NCI-H2081 (cell line): Measurements from ENCODE around the gene CYP19A1.
A peak's percentile ranks its signal among the peaks of the same experiment; 100 is the strongest.
"Not testable (repeated sequence)": the region's sequence is repeated elsewhere in the genome, so short reads cannot be mapped to it uniquely, and the experiment has no call there.

Experiments used
- DNase-seq, 2 experiments: peaks; one replicate each; lab custom pipeline; 2025; lab: John Stamatoyannopoulos, UW

The CYP19A1 gene

DNA sequence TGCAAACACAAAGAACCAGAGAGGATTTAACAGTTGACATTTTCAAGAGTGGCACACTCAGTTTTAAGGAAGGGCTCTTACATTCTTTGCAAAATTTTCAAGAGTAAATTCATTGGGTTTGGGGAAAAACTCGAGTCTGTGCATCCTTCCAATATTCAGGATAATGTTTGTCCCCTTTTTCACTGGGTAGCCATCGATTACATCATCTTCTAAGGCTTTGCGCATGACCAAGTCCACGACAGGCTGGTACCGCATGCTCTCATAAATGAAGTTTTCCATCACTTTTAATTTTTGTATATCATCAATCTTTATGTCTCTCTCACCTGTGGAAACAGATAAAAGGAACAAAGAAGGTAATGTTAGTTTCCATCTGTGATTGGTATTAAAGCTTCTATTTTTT is 126.2 kb downstream of the CYP19A1 start:
- no peak for DNase-seq

DNA sequence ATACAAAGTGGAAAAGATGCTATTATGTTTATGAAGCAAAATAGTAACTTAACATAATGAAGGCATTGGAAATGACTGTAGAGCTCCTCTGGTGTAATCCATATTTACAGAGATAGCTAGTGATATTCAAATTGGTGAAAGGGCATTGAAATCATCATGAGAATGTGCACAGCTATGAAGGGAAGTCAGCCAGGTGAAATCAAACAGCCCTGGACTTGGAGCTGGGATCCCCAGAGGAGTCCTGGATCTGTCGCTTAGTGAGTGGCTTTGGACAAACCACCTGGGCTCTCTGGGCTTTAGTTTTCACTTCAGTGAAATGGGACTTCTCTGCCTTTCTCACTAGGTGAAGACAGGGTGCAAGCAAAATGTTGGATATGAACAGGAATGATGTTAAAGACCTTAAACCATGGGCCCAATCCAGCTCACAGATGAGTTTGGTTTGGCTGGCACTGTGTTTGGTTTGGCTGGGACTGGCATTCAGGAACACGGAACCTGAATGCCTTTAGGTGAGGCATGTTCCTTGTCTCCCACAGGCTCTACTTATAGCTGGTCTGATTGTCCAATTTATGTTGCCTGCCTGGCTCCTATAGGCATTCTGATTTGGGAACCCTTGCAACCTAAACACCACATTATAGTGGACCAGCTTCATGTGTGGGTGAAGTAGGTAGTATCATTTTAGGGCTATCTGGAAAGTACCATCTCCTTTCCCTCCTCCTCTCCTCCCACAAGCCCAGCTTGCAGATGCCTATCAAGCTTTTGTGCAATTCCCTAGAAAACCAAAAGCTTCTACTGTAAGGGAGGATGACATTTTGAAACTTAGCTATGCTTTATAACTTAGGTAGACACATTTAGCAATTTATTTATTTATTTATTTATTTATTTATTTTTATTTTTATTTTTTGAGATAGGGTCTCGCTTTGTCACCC is 133.1 kb downstream of the CYP19A1 start:
- no peak for DNase-seq

DNA sequence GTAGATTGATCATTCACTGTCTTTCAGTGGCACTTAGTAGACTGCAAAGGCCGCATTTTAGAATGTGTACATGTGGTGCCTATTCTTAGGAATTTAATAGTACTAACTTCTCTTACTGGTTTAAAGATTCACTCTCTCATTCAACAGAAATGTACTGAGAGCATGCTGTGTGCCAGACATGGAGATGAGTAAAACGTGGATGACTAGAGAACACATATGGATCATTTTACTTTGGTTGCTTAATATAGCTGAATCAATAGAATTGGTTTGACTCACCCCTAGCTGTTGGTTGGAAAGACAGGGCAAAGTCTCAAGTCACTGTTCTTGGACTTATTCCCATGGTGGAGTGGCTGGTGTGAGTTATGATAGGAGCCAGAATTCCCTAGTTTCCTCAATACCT is 134.6 kb downstream of the CYP19A1 start:
- no peak for DNase-seq

GRCh38 chr15:51202783-51203182 is 135.6 kb downstream of the CYP19A1 start:
- DNase-seq = no peak

DNA sequence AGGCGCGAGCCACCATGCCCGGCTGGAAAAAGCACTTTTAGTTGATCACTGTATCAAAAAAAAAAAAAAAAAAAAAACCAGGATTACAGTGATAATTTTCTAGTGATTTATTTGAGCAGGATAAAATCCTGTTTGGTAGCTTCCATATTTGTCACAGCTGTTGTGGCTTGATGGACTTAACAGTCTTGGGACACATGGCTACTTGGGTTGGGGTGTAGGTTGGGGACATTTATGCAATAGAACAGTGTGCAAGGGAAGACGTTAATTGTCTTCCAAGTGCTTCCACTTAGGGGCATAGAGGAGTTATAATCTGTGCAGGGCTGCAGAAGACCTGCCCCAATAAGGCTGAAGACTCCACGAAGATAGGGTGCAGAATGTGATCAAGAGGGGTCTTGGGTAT is 136.8 kb downstream of the CYP19A1 start:
- DNase-seq = no peak

GRCh38 chr15:51200792-51201191 is 137.6 kb downstream of the CYP19A1 start:
- no peak for DNase-seq

DNA sequence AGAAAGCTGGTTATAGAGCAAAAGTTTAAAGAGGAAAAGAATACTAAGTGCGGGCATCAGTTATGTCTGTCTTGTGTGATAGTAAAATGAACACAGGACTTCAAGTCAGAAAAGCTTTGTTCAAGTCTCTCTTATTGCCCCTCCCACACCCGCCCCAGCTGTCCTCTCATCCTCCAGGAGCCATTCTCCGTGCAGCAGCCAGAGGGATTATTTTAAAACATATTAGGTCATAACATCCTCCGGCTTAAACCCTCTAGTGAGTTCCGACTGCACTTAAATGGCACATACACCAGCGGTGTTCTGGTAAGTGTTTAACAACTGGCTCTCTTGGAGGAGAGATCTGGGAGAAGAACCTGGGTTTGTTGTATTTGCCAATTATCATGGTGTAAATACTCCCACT is 138.9 kb downstream of the CYP19A1 start:
- DNase-seq = no peak

GRCh38 chr15:51198701-51199232 is 139.6 kb downstream of the CYP19A1 start:
- no peak for DNase-seq

DNA sequence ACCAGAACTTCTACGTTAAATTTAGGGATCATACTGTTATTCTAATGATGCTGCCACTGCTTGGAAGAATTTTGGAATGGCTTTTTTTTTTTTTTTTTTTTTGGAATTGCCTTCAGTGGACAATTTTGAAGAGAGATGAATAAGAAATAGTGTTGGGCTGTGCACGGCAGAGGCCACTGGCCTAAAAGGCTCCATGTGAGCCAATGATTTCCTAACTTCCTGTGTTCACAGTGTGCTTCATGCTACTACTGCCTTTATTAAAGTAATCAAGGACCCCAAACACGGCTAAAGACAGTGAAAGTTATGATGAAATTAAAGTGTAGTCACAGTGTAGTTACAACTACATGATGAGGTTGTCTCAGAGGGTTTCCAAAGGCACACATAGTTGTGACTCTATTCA is 142.9 kb downstream of the CYP19A1 start:
- no peak for DNase-seq

DNA sequence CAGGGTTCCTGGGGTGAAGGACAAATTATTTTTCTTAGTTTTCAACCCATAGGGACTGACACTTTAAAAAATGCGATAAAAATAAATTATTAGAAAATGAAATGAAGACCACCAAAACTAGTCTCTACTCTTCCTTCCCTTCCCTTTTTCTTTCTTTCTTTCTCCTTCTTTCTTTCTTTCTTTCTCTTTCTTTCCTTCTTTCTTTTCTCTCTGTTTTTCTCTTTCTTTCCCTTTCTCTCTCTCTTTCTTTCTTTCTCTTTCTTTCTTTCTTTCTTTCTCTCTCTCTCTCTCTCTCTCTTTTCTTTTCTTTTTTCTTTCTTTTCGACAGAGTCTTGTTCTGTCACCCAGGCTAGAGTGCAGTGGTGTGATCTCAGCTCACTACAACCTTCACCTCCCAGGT is 144.4 kb downstream of the CYP19A1 start:
- DNase-seq = no peak

DNA sequence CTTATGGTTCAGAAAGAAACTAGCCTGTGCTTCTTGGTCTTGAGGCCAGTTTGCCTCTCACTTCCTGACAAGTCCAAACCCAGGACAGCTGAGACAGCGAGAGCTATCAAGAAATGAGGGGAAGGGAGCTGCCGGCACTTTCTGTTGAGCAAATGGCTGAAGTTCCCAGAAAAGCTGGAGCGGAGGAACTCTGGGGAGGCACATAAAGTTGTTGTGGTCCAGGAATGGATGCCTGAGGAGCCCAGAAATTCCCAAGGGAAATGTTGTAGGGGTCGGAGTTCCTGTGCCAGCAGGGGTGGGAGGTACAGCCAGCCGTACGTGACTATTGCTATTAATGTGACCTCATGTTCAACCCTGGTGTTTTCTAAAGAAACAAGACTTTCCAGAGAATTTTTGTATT is 144.9 kb downstream of the CYP19A1 start:
- no peak for DNase-seq

- DNase-seq = peak; percentile 85 to 86
These were observed 145.7 kb downstream of the CYP19A1 start for GRCh38 chr15:51192521-51193280.

- no peak for DNase-seq
These were observed 146.6 kb downstream of the CYP19A1 start for GRCh38 chr15:51191766-51192165.

DNA sequence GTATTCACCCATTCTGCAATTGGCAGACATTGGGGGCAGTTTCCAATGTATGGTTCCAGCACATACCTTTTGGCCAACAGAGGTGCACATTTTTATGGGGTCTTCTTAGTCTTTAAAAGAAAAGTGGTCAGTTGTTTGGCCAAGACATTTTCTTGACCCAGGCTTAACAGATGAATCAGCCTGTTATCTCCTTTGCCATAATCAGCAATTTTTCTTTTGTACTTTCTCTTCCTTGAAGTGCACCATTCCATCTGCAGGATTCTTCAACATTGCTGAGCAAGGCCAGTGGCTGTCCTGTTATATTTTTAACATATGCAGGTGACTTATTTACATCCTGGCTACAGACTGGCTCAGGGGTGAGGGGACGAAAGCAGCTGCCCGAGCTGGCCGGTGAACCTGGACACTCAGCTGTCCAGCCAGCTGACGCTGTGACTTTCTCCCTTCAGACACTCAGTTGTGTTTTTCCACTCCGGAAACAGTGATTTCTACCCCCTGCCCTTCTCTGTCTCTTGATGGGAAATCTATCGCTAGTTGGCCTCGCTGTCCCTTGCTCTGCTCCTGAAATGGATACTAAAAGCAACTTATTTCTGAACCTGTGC is 147.2 kb downstream of the CYP19A1 start:
- DNase-seq = no peak

GRCh38 chr15:51190424-51191068 is 147.8 kb downstream of the CYP19A1 start:
- no peak for DNase-seq

DNA sequence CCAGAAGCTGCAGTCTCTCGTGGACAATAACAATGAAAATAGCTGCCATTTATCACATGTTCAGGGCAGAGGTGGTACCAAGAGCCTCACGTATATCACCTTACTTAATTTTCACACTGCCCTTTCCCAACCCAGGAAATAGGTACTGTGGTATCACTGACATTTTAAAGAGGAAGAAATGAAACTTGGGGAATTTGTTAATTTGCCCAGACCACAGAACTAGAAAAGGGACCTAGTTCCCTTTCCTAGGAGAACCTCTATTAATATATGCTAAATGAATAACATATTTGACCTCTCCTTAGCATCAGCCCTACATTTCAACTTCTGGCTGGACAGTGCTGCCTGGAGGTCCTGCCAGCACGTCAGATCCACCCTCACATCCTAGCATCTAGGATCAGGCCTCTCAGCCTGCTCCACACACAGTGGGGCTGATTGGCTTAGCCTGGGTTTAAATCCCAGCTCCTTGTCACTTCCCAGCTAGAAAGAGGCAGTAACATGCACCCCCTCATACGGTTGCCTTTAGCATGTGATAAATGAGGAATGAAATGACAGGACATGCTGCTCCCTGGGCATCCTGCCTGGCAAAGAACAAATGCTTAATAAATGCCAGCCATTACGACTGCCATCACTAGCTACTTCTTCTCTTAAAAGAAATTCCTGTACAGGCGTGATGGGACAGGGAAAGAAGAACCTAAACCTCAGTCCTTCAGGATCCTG is 148.6 kb downstream of the CYP19A1 start:
- no peak for DNase-seq

DNA sequence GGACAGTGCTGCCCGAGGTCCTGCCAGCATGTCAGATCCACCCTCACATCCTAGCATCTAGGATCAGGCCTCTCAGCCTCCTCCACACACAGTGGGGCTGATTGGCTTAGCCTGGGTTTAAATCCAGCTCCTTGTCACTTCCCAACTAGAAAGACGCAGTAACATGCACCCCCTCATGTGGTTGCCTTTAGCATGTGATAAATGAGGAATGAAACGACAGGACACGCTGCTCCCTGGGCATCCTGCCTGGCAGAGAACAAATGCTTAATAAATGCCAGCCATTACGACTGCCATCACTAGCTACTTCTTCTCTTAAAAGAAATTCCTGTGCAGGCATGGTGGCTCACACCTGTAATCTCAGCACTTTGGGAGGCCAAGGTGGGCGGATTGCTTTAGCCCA is 149.6 kb downstream of the CYP19A1 start:
- not testable (repeated sequence) for DNase-seq

GRCh38 chr15:51186891-51187290 is 151.5 kb downstream of the CYP19A1 start:
- no peak for DNase-seq

DNA sequence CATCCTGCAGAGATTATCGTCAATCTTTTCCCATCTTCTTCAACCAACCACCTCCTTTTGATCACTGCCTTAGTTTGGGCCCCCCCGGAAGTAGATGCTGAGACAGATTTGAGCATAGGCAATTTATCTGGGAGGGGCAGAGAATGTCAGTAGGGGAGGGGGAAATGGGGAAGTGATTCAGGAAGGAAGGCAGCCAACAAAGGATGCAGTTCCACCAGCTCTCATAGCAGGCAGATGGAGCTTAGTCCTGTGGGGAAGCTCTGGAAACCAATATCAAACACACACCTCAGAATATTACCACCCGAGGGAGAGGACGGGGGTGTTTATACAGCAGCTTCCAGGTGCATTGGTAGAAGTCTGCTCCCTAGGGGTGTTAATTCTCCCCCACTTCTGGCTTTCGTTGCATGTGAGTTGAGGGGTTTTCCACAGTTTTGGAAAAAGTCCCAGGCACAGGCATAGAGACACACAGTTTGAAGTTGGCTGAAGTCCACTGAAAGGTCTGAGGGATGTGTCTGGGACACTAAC is 152.2 kb downstream of the CYP19A1 start:
- DNase-seq = no peak

GRCh38 chr15:51185213-51186159 is 152.9 kb downstream of the CYP19A1 start:
- DNase-seq = peak in 1 of 2 experiments; percentile 46
